Body of pancreas (tissue), 4 donors: ENCODE data around the gene PLA2G2C.

ENCODE experiments used
- CTCF ChIP-seq, 7 experiments: fragments of 450-650 bp in 4 of 7; fragments of 200-600 bp in 3 of 7; sonication (generic) in 3 of 7; IDR thresholded peaks; one replicate each; pipeline ENCODE4 v1.5.1; 2016 to 2019; ENCODE audit warnings: antibody characterized with exemption in 7 of 7
- POLR2A ChIP-seq, 3 donors: fragments of 450-650 bp; IDR thresholded peaks; one replicate each; pipeline ENCODE4 v1.6.1; 2016; ENCODE audit warnings: antibody characterized with exemption in 3 of 3, mild to moderate bottlenecking in 2 of 3

DNA sequence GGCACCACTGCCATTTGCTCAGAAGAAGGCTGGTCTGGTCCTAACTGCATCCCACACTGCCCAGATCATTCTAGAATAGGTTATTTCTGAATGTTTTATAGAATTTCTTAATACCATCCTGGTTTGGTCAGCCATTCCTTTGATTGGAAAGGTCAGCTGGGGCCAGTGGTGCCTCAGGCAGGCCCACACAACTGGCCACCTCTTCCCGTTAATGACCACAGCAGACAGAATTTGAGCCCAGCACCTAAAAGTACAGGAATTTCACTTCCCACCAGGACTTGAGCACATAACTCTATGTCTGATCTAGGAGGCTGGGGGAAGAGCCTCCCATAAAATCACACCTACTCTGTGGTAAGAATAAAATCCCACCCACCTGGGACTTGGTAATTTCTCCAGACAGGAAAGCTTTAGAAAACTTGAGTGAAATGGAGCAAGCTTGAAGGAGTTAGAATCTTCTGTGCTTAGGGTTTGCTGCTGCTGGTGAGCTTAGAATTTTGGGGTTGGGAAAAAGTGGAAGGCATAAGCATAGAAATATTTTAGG, 6.6 kb upstream of the PLA2G2C start:
- TF ChIP-seq CTCF (IDR thresholded peaks at IDR 0.05) (no peak), POLR2A (IDR thresholded peaks at IDR 0.05) (no peak)
